HG03103 (cell line): ENCODE measurements around the gene DPYSL3.

Experiments used
- ATAC-seq: cut with Tn5 transposase; IDR thresholded peaks from one replicate; pipeline ENCODE4 v1.9.1; 2021; ENCODE audit warnings: low read depth; ENCODE audit not compliant: unreplicated experiment

The DPYSL3 gene

GRCh38 chr5:147479949-147480348, 29.9 kb downstream of the DPYSL3 start:
- ATAC-seq, result no peak

GRCh38 chr5:147479444-147479843, 30.4 kb downstream of the DPYSL3 start:
- no peak for ATAC-seq

- ATAC-seq, result no peak
These were observed 35.7 kb downstream of the DPYSL3 start for GRCh38 chr5:147474140-147474539.

- no peak for ATAC-seq
These were observed 37.0 kb downstream of the DPYSL3 start for GRCh38 chr5:147472664-147473475.

GRCh38 chr5:147467973-147468508, 41.8 kb downstream of the DPYSL3 start:
- ATAC-seq, result no peak

GRCh38 chr5:147466360-147466980, 43.4 kb downstream of the DPYSL3 start:
- ATAC-seq, result no peak

GRCh38 chr5:147465747-147466146, 44.1 kb downstream of the DPYSL3 start:
- ATAC-seq, result no peak

GRCh38 chr5:147464211-147464610, 45.7 kb downstream of the DPYSL3 start:
- no peak for ATAC-seq

GRCh38 chr5:147461915-147462314, 48.0 kb downstream of the DPYSL3 start:
- ATAC-seq, result no peak

GRCh38 chr5:147460380-147460779, 49.5 kb downstream of the DPYSL3 start:
- no peak for ATAC-seq

- ATAC-seq, result no peak
These were observed 51.3 kb downstream of the DPYSL3 start for GRCh38 chr5:147458581-147458980.

- no peak for ATAC-seq
These were observed 53.9 kb downstream of the DPYSL3 start for GRCh38 chr5:147455822-147456450.

GRCh38 chr5:147454996-147455677, 54.7 kb downstream of the DPYSL3 start:
- no peak for ATAC-seq

GRCh38 chr5:147453875-147454814, 55.7 kb downstream of the DPYSL3 start:
- ATAC-seq, result peak; percentile 78

GRCh38 chr5:147452165-147452811, 57.6 kb downstream of the DPYSL3 start:
- ATAC-seq, result no peak

GRCh38 chr5:147451193-147451592, 58.7 kb downstream of the DPYSL3 start:
- ATAC-seq, result no peak

GRCh38 chr5:147450606-147451005, 59.3 kb downstream of the DPYSL3 start:
- no peak for ATAC-seq

- no peak for ATAC-seq
These were observed 61.1 kb downstream of the DPYSL3 start for GRCh38 chr5:147448766-147449165.

- no peak for ATAC-seq
These were observed 63.3 kb downstream of the DPYSL3 start for GRCh38 chr5:147446523-147446922.
